HepG2 (cell line): ENCODE measurements around the gene PGAP3. TPM values are rescaled to one million over a fixed set of nuclear protein-coding genes. Genes with fewer than 3 reads are reported as not detected.
A peak's percentile ranks its signal among the peaks of the same experiment; 100 is the strongest.

Source experiments
- AKAP8 ChIP-seq: sonication (generic); formaldehyde crosslinking; IDR thresholded peaks from 2 replicates; pipeline ENCODE4 v1.5.1; 2020; ENCODE audit warnings: mild to moderate bottlenecking, missing genetic modification reagents
- HCFC1 ChIP-seq: fragments of 150-350 bp; IDR thresholded peaks from 2 replicates; pipeline ENCODE4 v1.6.1; 2014; ENCODE audit warnings: low read depth, low read length
- HHEX ChIP-seq: IDR thresholded peaks from 2 replicates; pipeline ENCODE4 v1.6.1; 2016; ENCODE audit warnings: control low read depth
- JUN ChIP-seq: sonication (generic); formaldehyde crosslinking; IDR thresholded peaks from 2 replicates; pipeline ENCODE4 v1.4.0; 2020; ENCODE audit warnings: mild to moderate bottlenecking, missing genetic modification reagents
- KDM4B ChIP-seq: sonication (generic); formaldehyde crosslinking; IDR thresholded peaks from 2 replicates; pipeline ENCODE4 v1.4.0; 2020; ENCODE audit warnings: missing genetic modification reagents
- MBD4 ChIP-seq: IDR thresholded peaks from 2 replicates; pipeline ENCODE4 v1.6.1; 2012; ENCODE audit warnings: low read length, inconsistent platforms, borderline replicate concordance
- POLR2G ChIP-seq: fragments of 200-400 bp; formaldehyde crosslinking; IDR thresholded peaks from 2 replicates; pipeline ENCODE4 v1.6.1; 2018; ENCODE audit warnings: mild to moderate bottlenecking, low read depth, low read length, moderate library complexity
- PTBP1 ChIP-seq: fragments of 200-400 bp; formaldehyde crosslinking; IDR thresholded peaks from 2 replicates; pipeline ENCODE4 v1.6.1; 2018; ENCODE audit warnings: low read length, low read depth; ENCODE audit not compliant: poor library complexity, severe bottlenecking
- SSRP1 ChIP-seq: IDR thresholded peaks from 2 replicates; pipeline ENCODE4 v1.6.1; 2016; ENCODE audit warnings: control low read depth
- UBTF ChIP-seq: sonication (generic); formaldehyde crosslinking; IDR thresholded peaks from 2 replicates; pipeline ENCODE4 v1.4.0; 2020; ENCODE audit warnings: mild to moderate bottlenecking, missing genetic modification reagents
- ZFP37 ChIP-seq: sonication (generic); formaldehyde crosslinking; IDR thresholded peaks from 2 replicates; pipeline ENCODE4 v1.4.0; 2020; ENCODE audit warnings: missing genetic modification reagents, borderline replicate concordance
- ZFX ChIP-seq: sonication (generic); formaldehyde crosslinking; IDR thresholded peaks from 2 replicates; pipeline ENCODE4 v1.4.0; 2020; ENCODE audit warnings: mild to moderate bottlenecking, low read depth, missing genetic modification reagents, moderate library complexity
- ZNF180 ChIP-seq: sonication (generic); formaldehyde crosslinking; IDR thresholded peaks from 2 replicates; pipeline ENCODE4 v1.4.0; 2020; ENCODE audit warnings: low read depth, missing genetic modification reagents, borderline replicate concordance
- ZNF362 ChIP-seq: sonication (generic); formaldehyde crosslinking; IDR thresholded peaks from 2 replicates; pipeline ENCODE4 v1.4.0; 2020; ENCODE audit warnings: missing genetic modification reagents, mild to moderate bottlenecking, borderline replicate concordance
- ZNF510 ChIP-seq: sonication (generic); formaldehyde crosslinking; IDR thresholded peaks from 2 replicates; pipeline ENCODE4 v1.4.0; 2020; ENCODE audit warnings: low read depth, mild to moderate bottlenecking, missing genetic modification reagents
- ZNF546 ChIP-seq: sonication (generic); formaldehyde crosslinking; conservative IDR thresholded peaks from 2 replicates; pipeline ENCODE4 v1.8.1; 2023; ENCODE audit warnings: mild to moderate bottlenecking, missing genetic modification reagents
- polyA plus RNA-seq, 8 experiments: library from polyadenylated mRNA; depleted of rRNA in 3 of 8; stranded (reverse) in 7 of 8; unstranded in 1 of 8; fragments of >200 nt; fragmentation: Illumina TruSeq in 4 of 8; extraction: Trizol in 4 of 8; gene quantifications; 2 replicates each; pipeline versions ENCODE4 v1.2.1 to v1.2.3, GENCODE V29; 2011 to 2016; ENCODE audit warnings: low read depth in 4 of 8, missing spikeins in 1 of 8, mixed read lengths in 1 of 8; ENCODE audit not compliant: insufficient read depth in 1 of 8
- total RNA-seq, 5 experiments: library from RNA; depleted of rRNA; stranded (reverse); fragments of >200 nt; fragmentation: Illumina TruSeq; extraction: Trizol; gene quantifications; 2 replicates each; pipeline ENCODE4 v1.2.3, GENCODE V29; 2016; ENCODE audit warnings: low read depth in 1 of 5
- TF ChIP-seq, protein P1 (sequence below): sonication (generic); formaldehyde crosslinking; IDR thresholded peaks from 2 replicates; pipeline ENCODE4 v1.4.0; 2020; ENCODE audit warnings: missing genetic modification reagents
- TF ChIP-seq, protein P2 (sequence below): sonication (generic); formaldehyde crosslinking; IDR thresholded peaks from 2 replicates; pipeline ENCODE4 v1.5.1; 2020; ENCODE audit warnings: mild to moderate bottlenecking, missing genetic modification reagents, moderate library complexity
- TF ChIP-seq, protein P3 (sequence below), 2 experiments: sonication (generic) in 1 of 2; formaldehyde crosslinking in 1 of 2; IDR thresholded peaks; 2 replicates each; pipeline versions ENCODE4 v1.4.0 to v1.6.1; 2018 to 2020; ENCODE audit warnings: missing genetic modification reagents in 2 of 2, borderline replicate concordance in 1 of 2, low read depth in 1 of 2, mild to moderate bottlenecking in 1 of 2, missing biosample characterization in 1 of 2

The PGAP3 gene
- total and polyA plus RNA-seq, 2 of the 13 experiments (the other 11 are each of a cell fraction or from before 2014, with no cell fraction given), result 11.9 to 14.6 TPM

GRCh38 chr17:39700148-39700987 is 12.5 kb upstream of the PGAP3 start (continued):
- TF ChIP-seq, protein P1, sequence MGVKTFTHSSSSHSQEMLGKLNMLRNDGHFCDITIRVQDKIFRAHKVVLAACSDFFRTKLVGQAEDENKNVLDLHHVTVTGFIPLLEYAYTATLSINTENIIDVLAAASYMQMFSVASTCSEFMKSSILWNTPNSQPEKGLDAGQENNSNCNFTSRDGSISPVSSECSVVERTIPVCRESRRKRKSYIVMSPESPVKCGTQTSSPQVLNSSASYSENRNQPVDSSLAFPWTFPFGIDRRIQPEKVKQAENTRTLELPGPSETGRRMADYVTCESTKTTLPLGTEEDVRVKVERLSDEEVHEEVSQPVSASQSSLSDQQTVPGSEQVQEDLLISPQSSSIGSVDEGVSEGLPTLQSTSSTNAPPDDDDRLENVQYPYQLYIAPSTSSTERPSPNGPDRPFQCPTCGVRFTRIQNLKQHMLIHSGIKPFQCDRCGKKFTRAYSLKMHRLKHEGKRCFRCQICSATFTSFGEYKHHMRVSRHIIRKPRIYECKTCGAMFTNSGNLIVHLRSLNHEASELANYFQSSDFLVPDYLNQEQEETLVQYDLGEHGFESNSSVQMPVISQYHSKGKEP (CRISPR knock-in tag), result 0 out of 2 replicates have a peak, but pooled peaks have one; percentile 17
- TF ChIP-seq AKAP8 (CRISPR knock-in tag) (no peak), ZNF180 (no peak), MBD4 (no peak), UBTF (peak; percentile 74; the same call in 1 of the 2 replicates), SSRP1 (CRISPR knock-in tag) (no peak), ZNF362 (CRISPR knock-in tag) (peak; percentile 9; the same call in 1 of the 2 replicates), ZNF546 (CRISPR knock-in tag) (peak; percentile 69; the same call in 1 of the 2 replicates), PTBP1 (no peak), HHEX (CRISPR knock-in tag) (no peak), JUN (CRISPR knock-in tag) (no peak), HCFC1 (0 out of 2 replicates have a peak, but pooled peaks have one; percentile 2), KDM4B (CRISPR knock-in tag) (no peak), ZFX (CRISPR knock-in tag) (peak; percentile 68), ZFP37 (CRISPR knock-in tag) (no peak), POLR2G (0 out of 2 replicates have a peak, but pooled peaks have one; percentile 6), ZNF510 (CRISPR knock-in tag) (0 out of 2 replicates have a peak, but pooled peaks have one; percentile 34)
- TF ChIP-seq, protein P2, sequence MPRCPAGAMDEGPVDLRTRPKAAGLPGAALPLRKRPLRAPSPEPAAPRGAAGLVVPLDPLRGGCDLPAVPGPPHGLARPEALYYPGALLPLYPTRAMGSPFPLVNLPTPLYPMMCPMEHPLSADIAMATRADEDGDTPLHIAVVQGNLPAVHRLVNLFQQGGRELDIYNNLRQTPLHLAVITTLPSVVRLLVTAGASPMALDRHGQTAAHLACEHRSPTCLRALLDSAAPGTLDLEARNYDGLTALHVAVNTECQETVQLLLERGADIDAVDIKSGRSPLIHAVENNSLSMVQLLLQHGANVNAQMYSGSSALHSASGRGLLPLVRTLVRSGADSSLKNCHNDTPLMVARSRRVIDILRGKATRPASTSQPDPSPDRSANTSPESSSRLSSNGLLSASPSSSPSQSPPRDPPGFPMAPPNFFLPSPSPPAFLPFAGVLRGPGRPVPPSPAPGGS (CRISPR knock-in tag), result peak; percentile 44; the same call in 1 of the 2 replicates
- TF ChIP-seq, protein P3, sequence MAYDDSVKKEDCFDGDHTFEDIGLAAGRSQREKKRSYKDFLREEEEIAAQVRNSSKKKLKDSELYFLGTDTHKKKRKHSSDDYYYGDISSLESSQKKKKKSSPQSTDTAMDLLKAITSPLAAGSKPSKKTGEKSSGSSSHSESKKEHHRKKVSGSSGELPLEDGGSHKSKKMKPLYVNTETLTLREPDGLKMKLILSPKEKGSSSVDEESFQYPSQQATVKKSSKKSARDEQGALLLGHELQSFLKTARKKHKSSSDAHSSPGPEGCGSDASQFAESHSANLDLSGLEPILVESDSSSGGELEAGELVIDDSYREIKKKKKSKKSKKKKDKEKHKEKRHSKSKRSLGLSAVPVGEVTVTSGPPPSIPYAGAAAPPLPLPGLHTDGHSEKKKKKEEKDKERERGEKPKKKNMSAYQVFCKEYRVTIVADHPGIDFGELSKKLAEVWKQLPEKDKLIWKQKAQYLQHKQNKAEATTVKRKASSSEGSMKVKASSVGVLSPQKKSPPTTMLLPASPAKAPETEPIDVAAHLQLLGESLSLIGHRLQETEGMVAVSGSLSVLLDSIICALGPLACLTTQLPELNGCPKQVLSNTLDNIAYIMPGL (CRISPR knock-in tag; IDR thresholded peaks at IDR 0.05; ENCODE audit: borderline replicate concordance in 1 of 2, low read depth in 1 of 2), result peak in 1 of 2 experiments; percentile 81; a peak in 2 of 4 replicates
